ENCODE results near the gene ERBB4.
"Not testable (repeated sequence)": the region's sequence is repeated elsewhere in the genome, so short reads cannot be mapped to it uniquely, and the experiment has no call there.

The ERBB4 gene

GRCh38 chr2:212133337-212133736 lies 405.3 kb downstream of the ERBB4 start:
- no peak for DNase-seq

DNA sequence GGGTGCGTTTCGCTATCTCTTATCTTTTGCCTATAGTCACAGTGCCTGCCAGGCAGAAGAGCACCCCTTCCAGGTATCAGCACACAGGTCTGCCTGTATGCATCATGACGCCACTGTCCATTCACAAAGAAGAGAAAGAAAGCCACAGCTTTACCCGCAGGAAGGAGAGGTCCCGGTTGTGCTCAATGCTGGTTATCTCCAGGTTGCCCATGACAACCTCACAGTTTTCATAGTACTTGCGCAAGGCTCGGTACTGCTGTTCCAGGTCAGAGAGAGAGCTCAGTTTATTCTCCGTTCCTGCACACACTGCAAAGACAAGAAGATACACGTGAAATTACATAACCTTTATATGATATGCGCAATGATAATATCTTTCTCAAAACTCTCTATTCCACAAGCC lies 414.0 kb downstream of the ERBB4 start:
- no peak for DNase-seq

- no peak for DNase-seq
Observed at GRCh38 chr2:212119591-212119990, 419.0 kb downstream of the ERBB4 start.

DNA sequence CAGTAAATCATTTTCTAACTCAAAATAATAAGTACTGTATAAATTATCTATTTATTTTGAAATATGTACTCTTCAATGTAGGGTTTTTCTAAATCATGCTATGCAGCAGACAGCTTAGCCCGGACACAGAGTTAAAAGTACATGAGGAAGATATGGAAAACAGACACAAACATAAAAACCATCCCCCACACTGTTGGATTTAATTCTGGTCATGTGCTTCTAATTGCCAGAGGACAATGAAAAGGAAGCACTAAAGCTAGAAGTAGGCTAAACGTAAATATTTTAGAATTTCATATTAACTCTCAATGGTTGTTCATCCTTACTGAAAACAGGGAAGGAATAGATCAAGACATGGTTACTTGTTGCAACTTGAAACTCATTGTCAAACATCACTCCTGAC lies 420.7 kb downstream of the ERBB4 start:
- no peak for DNase-seq

GRCh38 chr2:212114489-212114888 lies 424.1 kb downstream of the ERBB4 start:
- DNase-seq, result no peak

GRCh38 chr2:212112401-212112800 lies 426.2 kb downstream of the ERBB4 start:
- no peak for DNase-seq

GRCh38 chr2:212109792-212110680 lies 428.6 kb downstream of the ERBB4 start:
- no peak for DNase-seq

DNA sequence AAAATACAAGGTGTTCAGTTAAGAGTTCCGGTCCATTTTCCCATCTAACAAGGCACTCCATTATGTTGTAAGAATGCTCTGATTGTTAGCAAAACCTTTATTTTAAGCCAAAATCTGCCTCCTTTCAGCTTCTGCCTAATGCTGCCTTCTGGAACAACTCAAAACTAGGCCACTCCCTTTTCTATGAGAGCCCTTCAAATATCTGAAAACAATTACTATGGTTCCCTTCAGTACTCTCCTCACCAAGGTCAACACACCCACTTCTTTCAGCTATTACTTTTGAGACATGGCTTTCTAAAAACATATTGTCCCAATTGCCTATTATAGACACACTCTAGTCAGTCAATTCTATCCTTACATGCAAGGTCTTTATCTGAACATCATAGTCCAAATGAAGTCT lies 429.4 kb downstream of the ERBB4 start:
- no peak for DNase-seq

- DNase-seq, result no peak
Observed at GRCh38 chr2:212107989-212108388, 430.6 kb downstream of the ERBB4 start.

GRCh38 chr2:212107014-212107413 lies 431.6 kb downstream of the ERBB4 start:
- no peak for DNase-seq

- not testable (repeated sequence) for DNase-seq
Observed at GRCh38 chr2:212106536-212106935, 432.1 kb downstream of the ERBB4 start.

DNA sequence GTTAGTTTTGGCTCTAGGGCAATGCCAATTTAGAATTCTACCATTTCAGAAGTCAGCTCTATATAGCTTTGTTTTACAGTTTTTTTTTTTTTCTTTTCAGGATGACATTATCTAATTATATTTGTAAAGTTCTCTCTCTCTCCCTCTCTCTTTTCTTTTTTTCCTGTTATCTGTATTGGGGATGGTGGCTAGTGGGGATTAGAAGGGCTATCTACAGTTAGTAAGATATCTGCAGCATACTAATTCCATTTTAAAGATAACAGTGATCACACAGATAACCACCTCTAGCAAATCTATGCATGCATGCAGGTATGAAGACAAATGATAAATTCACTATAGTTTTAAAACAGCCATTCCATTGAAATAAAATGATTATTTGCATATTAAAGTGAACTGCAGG lies 438.9 kb downstream of the ERBB4 start:
- DNase-seq, result no peak

DNA sequence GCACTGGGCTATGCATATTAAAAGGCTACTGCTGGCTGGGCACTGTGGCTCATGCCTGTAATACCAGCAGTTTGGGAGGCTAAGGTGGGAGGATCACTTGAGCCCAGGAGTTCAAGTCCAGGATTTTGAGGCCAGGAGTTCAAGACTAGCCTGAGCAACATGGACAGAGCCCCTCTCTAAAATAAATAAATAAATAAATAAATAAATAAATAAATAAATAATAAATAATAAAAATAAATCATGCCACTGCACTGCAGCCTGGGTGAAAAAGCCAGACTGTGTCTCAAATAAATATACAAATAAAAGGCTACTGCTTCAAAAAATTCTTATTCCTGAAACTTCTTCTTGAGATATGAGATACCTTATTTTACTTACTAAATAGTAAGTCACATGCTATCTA lies 439.6 kb downstream of the ERBB4 start:
- DNase-seq, result no peak

DNA sequence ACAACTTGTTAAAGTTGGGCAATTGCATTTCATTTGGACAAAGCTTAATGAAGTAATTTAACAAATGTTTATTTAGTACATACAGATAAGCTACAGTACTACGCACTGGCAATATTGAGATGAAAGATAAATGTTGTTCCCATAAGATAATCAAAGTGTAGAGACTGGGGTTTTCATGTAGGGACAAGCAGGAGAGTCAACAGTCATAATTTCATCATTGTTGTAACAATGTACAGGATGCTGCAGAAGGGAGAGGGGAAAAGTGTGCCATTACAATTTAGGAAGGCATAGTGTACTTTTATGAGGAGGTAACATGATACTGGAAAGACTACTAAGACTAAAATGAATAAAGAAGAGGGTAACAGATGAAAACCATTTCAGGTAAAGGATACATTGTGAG lies 441.6 kb downstream of the ERBB4 start:
- no peak for DNase-seq

GRCh38 chr2:212089873-212090272 lies 448.7 kb downstream of the ERBB4 start:
- DNase-seq, result no peak

DNA sequence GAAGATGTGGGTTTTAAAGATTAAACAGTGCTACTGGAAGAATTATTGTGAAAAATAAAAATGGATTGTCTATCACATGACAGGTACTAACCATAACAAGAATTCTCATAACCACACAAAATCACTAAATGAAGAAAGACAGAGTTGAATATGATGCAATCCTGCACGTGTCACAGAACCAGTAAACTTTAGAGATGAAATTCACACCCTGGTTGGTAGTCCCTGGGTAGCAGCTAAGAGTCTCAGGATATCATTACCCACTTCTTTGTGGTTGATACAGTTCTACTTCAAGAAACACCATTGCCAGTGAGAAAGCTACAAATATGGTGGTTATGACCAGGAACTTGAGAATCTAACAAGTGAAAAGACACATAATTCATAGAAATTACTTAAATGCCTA lies 450.2 kb downstream of the ERBB4 start:
- no peak for DNase-seq

- no peak for DNase-seq
Observed at GRCh38 chr2:212083492-212083891, 455.1 kb downstream of the ERBB4 start.

- no peak for DNase-seq
Observed at GRCh38 chr2:212078103-212078502, 460.5 kb downstream of the ERBB4 start.

DNA sequence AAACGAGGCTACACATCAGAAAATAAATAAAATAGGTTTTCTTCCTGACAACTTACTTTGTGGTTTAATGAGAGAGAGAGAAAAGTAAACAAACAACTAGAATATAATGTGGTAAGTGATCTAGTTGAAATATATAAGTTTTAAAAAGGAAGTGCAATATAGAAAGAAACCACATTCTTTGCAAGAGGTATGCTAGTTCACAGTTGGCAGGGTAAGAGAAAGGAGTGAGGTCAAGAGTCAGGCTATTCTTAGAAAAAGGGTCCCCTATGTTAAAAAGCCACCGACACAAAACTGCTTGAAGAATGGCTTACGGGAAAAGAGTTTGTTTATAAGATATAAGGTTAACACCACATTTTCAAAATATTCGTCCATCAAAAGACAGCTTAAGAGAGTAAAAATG lies 462.1 kb downstream of the ERBB4 start:
- no peak for DNase-seq

GRCh38 chr2:212073360-212073759 lies 465.2 kb downstream of the ERBB4 start:
- no peak for DNase-seq

GRCh38 chr2:212066546-212066945 lies 472.1 kb downstream of the ERBB4 start:
- no peak for DNase-seq

- no peak for DNase-seq
Observed at GRCh38 chr2:212064318-212064717, 474.3 kb downstream of the ERBB4 start.

DNA sequence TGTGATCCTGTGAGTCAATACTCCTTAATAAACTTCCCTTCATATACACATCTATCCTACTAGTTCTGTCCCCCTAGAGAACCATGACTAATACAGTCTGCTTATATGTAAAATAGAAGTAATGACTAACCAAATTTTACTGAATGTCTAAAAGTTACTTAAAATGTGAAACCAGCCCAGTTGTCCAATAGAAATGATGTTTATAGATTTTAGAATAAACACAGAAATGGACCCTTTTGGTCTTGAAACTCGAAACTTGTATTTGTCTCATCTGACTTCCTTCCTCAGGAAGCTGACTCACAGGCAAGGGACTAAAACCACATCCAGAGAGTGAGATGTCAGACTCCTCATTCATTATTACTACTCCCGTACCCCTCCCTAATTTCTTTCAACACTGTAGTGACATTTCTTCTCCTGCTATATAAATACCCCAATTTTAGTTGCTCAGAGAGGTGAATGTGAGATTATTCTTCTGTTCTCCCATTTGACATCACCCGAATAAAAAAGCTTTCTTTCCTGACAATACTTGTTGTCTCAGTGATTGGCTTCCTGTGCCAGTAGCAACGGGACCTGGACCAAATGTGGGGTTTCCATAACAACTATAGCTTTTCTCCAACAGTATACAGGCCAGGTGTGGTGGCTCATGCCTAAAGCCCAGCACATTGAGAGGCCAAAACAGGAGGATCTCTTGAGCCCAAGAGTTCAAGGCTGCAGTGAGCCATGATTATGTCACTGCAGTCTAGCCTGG lies 486.0 kb downstream of the ERBB4 start:
- peak in 1 of 5 donors; percentile 47 for DNase-seq

DNA sequence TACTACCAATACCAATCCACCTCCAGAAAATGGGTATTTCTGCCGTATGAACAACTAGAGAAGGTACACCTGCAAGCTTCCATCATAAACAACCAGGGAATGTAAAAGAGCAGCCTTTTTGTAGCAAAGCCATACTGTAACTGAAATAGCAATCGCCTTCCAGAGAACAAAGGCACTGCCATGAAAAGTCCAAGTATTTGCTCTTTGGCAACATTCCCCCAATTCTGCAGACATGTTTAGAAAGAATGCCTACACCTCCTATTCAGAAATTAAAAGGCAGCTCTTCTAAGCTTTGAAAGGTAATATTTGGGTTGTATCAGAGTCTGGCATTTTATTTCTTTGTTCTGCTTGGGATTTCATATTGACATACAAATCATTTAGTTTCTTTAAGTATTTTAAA lies 487.7 kb downstream of the ERBB4 start:
- DNase-seq, result no peak

All from T-helper 1 cell (primary cell).